Loucy (cell line): ENCODE results near the gene TAAR5.

ENCODE experiments used
- H2AFZ ChIP-seq: fragments of 200-600 bp; sonication (generic); 2 replicates; pipeline ENCODE4 v1.6.0; 2016; ENCODE audit warnings: antibody characterized with exemption, mild to moderate bottlenecking, low read length, moderate library complexity
- H3F3A ChIP-seq: fragments of 200-600 bp; 2 replicates; pipeline ENCODE4 v1.6.0; 2016; ENCODE audit warnings: antibody characterized with exemption, low read depth, mild to moderate bottlenecking
- H3K27me3 ChIP-seq: fragments of 200-600 bp; sonication (generic); 2 replicates; pipeline ENCODE4 v1.6.1; 2014; ENCODE audit warnings: low read length, mild to moderate bottlenecking; ENCODE audit not compliant: insufficient read depth, poor library complexity, severe bottlenecking
- H3K36me3 ChIP-seq: fragments of 200-600 bp; sonication (generic); 2 replicates; pipeline ENCODE4 v1.6.1; 2016; ENCODE audit warnings: low read length; ENCODE audit not compliant: insufficient read depth
- H3K4me1 ChIP-seq: fragments of 200-600 bp; sonication (generic); 2 replicates; pipeline ENCODE4 v1.5.1; 2014; ENCODE audit warnings: low read length, mild to moderate bottlenecking; ENCODE audit not compliant: insufficient read depth, poor library complexity, severe bottlenecking
- H3K4me2 ChIP-seq: fragments of 200-600 bp; sonication (generic); 2 replicates; pipeline ENCODE4 v1.6.0; 2014; ENCODE audit warnings: antibody characterized with exemption, low read length, low read depth, mild to moderate bottlenecking; ENCODE audit not compliant: poor library complexity, severe bottlenecking
- H3K4me3 ChIP-seq: fragments of 200-600 bp; sonication (generic); 2 replicates; pipeline ENCODE4 v1.5.1; 2014; ENCODE audit warnings: low read length, mild to moderate bottlenecking, mixed read lengths; ENCODE audit not compliant: poor library complexity, severe bottlenecking
- H3K79me2 ChIP-seq: fragments of 200-600 bp; sonication (generic); 2 replicates; pipeline ENCODE4 v1.6.1; 2014; ENCODE audit warnings: low read length; ENCODE audit not compliant: insufficient read depth
- H3K9ac ChIP-seq: fragments of 200-600 bp; sonication (generic); 2 replicates; pipeline ENCODE4 v1.6.0; 2014; ENCODE audit warnings: mild to moderate bottlenecking, low read depth, low read length, moderate library complexity; ENCODE audit not compliant: poor library complexity, severe bottlenecking
- H3K9me2 ChIP-seq: fragments of 200-600 bp; sonication (generic); replicated peaks from 2 replicates; pipeline ENCODE4 v1.6.1; 2016; ENCODE audit warnings: low read depth, low read length, mixed read lengths
- H3K9me3 ChIP-seq: fragments of 200-600 bp; sonication (generic); 2 replicates; pipeline ENCODE4 v1.6.1; 2014; ENCODE audit warnings: mild to moderate bottlenecking, antibody characterized with exemption, low read length, low read depth; ENCODE audit not compliant: insufficient read depth
- H4K20me1 ChIP-seq: fragments of 200-600 bp; sonication (generic); 2 replicates; pipeline ENCODE4 v1.6.0; 2014; ENCODE audit warnings: antibody characterized with exemption, low read length, mild to moderate bottlenecking; ENCODE audit not compliant: insufficient read depth, poor library complexity, severe bottlenecking
- CTCF ChIP-seq: fragments of 200-600 bp; sonication (generic); conservative IDR thresholded peaks from 2 replicates; pipeline ENCODE4 v1.5.1; 2014; ENCODE audit warnings: mild to moderate bottlenecking, antibody characterized with exemption, low read length
- EZH2phosphoT487 ChIP-seq: fragments of 200-600 bp; IDR thresholded peaks from 2 replicates; pipeline ENCODE4 v1.6.1; 2018; ENCODE audit warnings: antibody characterized with exemption, mild to moderate bottlenecking, moderate library complexity, borderline replicate concordance

The TAAR5 gene

GRCh38 chr6:132616677-132617076 lies 27.1 kb upstream of the TAAR5 start:
- H3K9ac ChIP-seq, result no peak overlapping the region
- no peaks in the 10 kb centered on the region for H3K4me1 ChIP-seq
- no peaks in the 10 kb centered on the region for H3K79me2 ChIP-seq
- no peak overlapping the region for H3K4me3 ChIP-seq
- H3F3A ChIP-seq, result no peaks in the 10 kb centered on the region
- H3K4me2 ChIP-seq, result no peak overlapping the region
- H2AFZ ChIP-seq, result no peak overlapping the region
- no peaks in the 10 kb centered on the region for H3K36me3 ChIP-seq
- TF ChIP-seq CTCF (no peak), EZH2phosphoT487 (no peak)
- no peaks in the 10 kb centered on the region for H3K9me2 ChIP-seq
- no peaks in the 10 kb centered on the region for H3K9me3 ChIP-seq
- H4K20me1 ChIP-seq, result no peaks in the 10 kb centered on the region
- no peaks in the 10 kb centered on the region for H3K27me3 ChIP-seq

GRCh38 chr6:132614554-132614953 lies 25.0 kb upstream of the TAAR5 start:
- no peak overlapping the region for H3K4me2 ChIP-seq
- no peak overlapping the region for H3K4me3 ChIP-seq
- H3K9me2 ChIP-seq, result no peaks in the 10 kb centered on the region

GRCh38 chr6:132612449-132613108 lies 23.0 kb upstream of the TAAR5 start:
- H3F3A ChIP-seq, result no peaks in the 10 kb centered on the region
- no peaks in the 10 kb centered on the region for H3K36me3 ChIP-seq
- no peaks in the 10 kb centered on the region for H3K9me3 ChIP-seq
- H3K9me2 ChIP-seq, result no peaks in the 10 kb centered on the region
- H3K4me3 ChIP-seq, result no peak overlapping the region
- no peaks in the 10 kb centered on the region for H3K4me1 ChIP-seq
- no peaks in the 10 kb centered on the region for H4K20me1 ChIP-seq
- H3K4me2 ChIP-seq, result no peak overlapping the region
- H3K9ac ChIP-seq, result no peak overlapping the region
- H2AFZ ChIP-seq, result peak overlapping the region; percentile 57; the same call in 1 of the 2 replicates
- no peaks in the 10 kb centered on the region for H3K27me3 ChIP-seq
- no peaks in the 10 kb centered on the region for H3K79me2 ChIP-seq
- no peak for TF ChIP-seq CTCF
- TF ChIP-seq EZH2phosphoT487, result no peak

More at GRCh38 chr6:132614554-132614953, 25.0 kb upstream of the TAAR5 start:
- no peak overlapping the region for H2AFZ ChIP-seq
- no peak overlapping the region for H3K9ac ChIP-seq
- H3K27me3 ChIP-seq, result no peaks in the 10 kb centered on the region
- no peak for TF ChIP-seq EZH2phosphoT487
- no peak for TF ChIP-seq CTCF
- no peaks in the 10 kb centered on the region for H3K36me3 ChIP-seq
- no peaks in the 10 kb centered on the region for H3K9me3 ChIP-seq
- H3F3A ChIP-seq, result no peaks in the 10 kb centered on the region
- H3K79me2 ChIP-seq, result no peaks in the 10 kb centered on the region
- H3K4me1 ChIP-seq, result no peaks in the 10 kb centered on the region
- no peaks in the 10 kb centered on the region for H4K20me1 ChIP-seq
